CD4-positive, CD25-positive, alpha-beta regulatory T cell (primary cell): ENCODE data around the gene LRRC37A2. TPM values are rescaled to one million over a fixed set of nuclear protein-coding genes. Genes with fewer than 3 reads are reported as not detected.
"Not testable (repeated sequence)": the region's sequence is repeated elsewhere in the genome, so short reads cannot be mapped to it uniquely, and the experiment has no call there.

Experiments used
- ATAC-seq, 2 donors: fragments of 150-1000 bp; cut with Tn5 transposase; one replicate each; pipeline ENCODE4 v1.10.0; 2021; ENCODE audit warnings: low read depth in 2 of 2, moderate number of reproducible peaks in 2 of 2, moderate library complexity in 1 of 2
- DNase-seq, 3 donors: peaks; one replicate each; pipeline versions ENCODE4 v3.0.0 to v3.0.0-alpha.2; 2012 to 2022; ENCODE audit warnings: mixed read lengths in 1 of 3
- H3K27ac ChIP-seq: one replicate; pipeline ENCODE4 v1.7.0; 2013; ENCODE audit warnings: mild to moderate bottlenecking, low read length; ENCODE audit not compliant: insufficient read depth, poor library complexity, severe bottlenecking
- H3K27me3 ChIP-seq: one replicate; pipeline ENCODE4 v1.7.0; 2013; ENCODE audit warnings: low read length; ENCODE audit not compliant: control insufficient read depth, insufficient read depth
- H3K36me3 ChIP-seq: one replicate; pipeline ENCODE4 v1.7.0; 2013; ENCODE audit warnings: mild to moderate bottlenecking, low read length, moderate library complexity; ENCODE audit not compliant: control insufficient read depth, insufficient read depth
- H3K4me1 ChIP-seq: 2 replicates; pipeline ENCODE4 v1.7.0; 2013; ENCODE audit warnings: mild to moderate bottlenecking, low read length; ENCODE audit not compliant: insufficient read depth, control insufficient read depth, poor library complexity, severe bottlenecking
- H3K4me3 ChIP-seq: one replicate; pipeline ENCODE4 v1.7.0; 2013; ENCODE audit warnings: low read depth, mild to moderate bottlenecking, low read length, moderate library complexity
- H3K9me3 ChIP-seq, 2 experiments: 1 replicate in 1 of 2; 2 replicates in 1 of 2; pipeline ENCODE4 v1.7.0; 2013; ENCODE audit warnings: low read length in 2 of 2, mild to moderate bottlenecking in 1 of 2, moderate library complexity in 1 of 2; ENCODE audit not compliant: control insufficient read depth in 2 of 2
- H3K27ac Mint-ChIP-seq, 3 donors: one replicate each; pipeline ENCODE4 v1.8.0; 2020 to 2022; ENCODE audit warnings: mild to moderate bottlenecking in 3 of 3, mixed read lengths in 3 of 3, moderate library complexity in 2 of 3
- H3K27me3 Mint-ChIP-seq: one replicate; pipeline ENCODE4 v1.8.0; 2022; ENCODE audit warnings: mild to moderate bottlenecking, mixed read lengths
- H3K36me3 Mint-ChIP-seq: one replicate; pipeline ENCODE4 v1.8.0; 2020; ENCODE audit warnings: mixed read lengths
- H3K4me1 Mint-ChIP-seq, 4 donors: one replicate each; pipeline ENCODE4 v1.8.0; 2020 to 2022; ENCODE audit warnings: mixed read lengths in 4 of 4, mild to moderate bottlenecking in 1 of 4
- H3K4me3 Mint-ChIP-seq, 4 donors: one replicate each; pipeline ENCODE4 v1.8.0; 2020 to 2022; ENCODE audit warnings: mild to moderate bottlenecking in 4 of 4, mixed read lengths in 4 of 4, moderate library complexity in 3 of 4
- H3K9me3 Mint-ChIP-seq, 7 donors: one replicate each; pipeline ENCODE4 v1.8.0; 2020 to 2022; ENCODE audit warnings: mixed read lengths in 7 of 7, mild to moderate bottlenecking in 3 of 7, moderate library complexity in 2 of 7
- polyA plus RNA-seq, 4 donors: library from polyadenylated mRNA; unstranded; fragments of 300-500 nt; fragmentation: Illumina TruSeq; gene quantifications; one replicate each; pipeline ENCODE4 v1.2.3, GENCODE V29; 2021
- total RNA-seq: library from RNA; stranded (reverse); gene quantifications from one replicate; pipeline ENCODE4 v1.2.3, GENCODE V29; 2022

The LRRC37A2 gene
- total and polyA plus RNA-seq, 5 donors from 2014 or later: 6.3 to 74.3 (median 6.9) TPM

- H3K36me3 ChIP-seq, H3K9me3 ChIP-seq, H3K27ac ChIP-seq, ATAC-seq, H3K27me3 ChIP-seq, DNase-seq, H3K36me3 Mint-ChIP-seq, H3K9me3 Mint-ChIP-seq, H3K4me1 ChIP-seq, H3K27ac Mint-ChIP-seq, H3K27me3 Mint-ChIP-seq, H3K4me1 Mint-ChIP-seq, H3K4me3 Mint-ChIP-seq, H3K4me3 ChIP-seq: not testable (repeated sequence)
These were observed 90.9 kb downstream of the LRRC37A2 start for GRCh38 chr17:46603125-46603524.

Other genes with a start within 250 kb of the LRRC37A2 start
- 33.0 TPM for gene LRRC37A, start 217.3 kb upstream of the LRRC37A2 start, total RNA-seq
- 1 to 10 TPM in 2 of 4 donors, under 1 TPM in 2; 0.52 to 1.3 (median 0.99) TPM for gene LRRC37A, start 217.3 kb upstream of the LRRC37A2 start, polyA plus RNA-seq
- gene ARL17B, start 150.7 kb upstream of the LRRC37A2 start, total RNA-seq: 24.1 TPM
- gene ARL17B, start 150.7 kb upstream of the LRRC37A2 start, polyA plus RNA-seq: 10 to 100 TPM; 17.6 to 34.4 (median 20.6) TPM
- 29.4 TPM for gene ARL17A, start 67.2 kb downstream of the LRRC37A2 start, total RNA-seq
- 1 to 10 TPM; 2.8 to 7.2 (median 4.7) TPM for gene ARL17A, start 67.2 kb downstream of the LRRC37A2 start, polyA plus RNA-seq
- gene NSF, start 78.2 kb downstream of the LRRC37A2 start, total RNA-seq: 71.4 TPM
- gene NSF, start 78.2 kb downstream of the LRRC37A2 start, polyA plus RNA-seq: 10 to 100 TPM; 24.6 to 31.9 (median 27.8) TPM